Anterior cingulate cortex (tissue), 58 donors: Measurements from ENCODE around the gene OR8G5.
A peak's percentile ranks its signal among the peaks of the same experiment; 100 is the strongest.

ENCODE experiments used
- DNase-seq, 58 donors: peaks; one replicate each; lab custom pipeline; 2025; lab: John Stamatoyannopoulos, UW

OR8G5 gene

GRCh38 chr11:124278261-124278660 is 22.1 kb downstream of the OR8G5 start:
- no peak for DNase-seq

GRCh38 chr11:124285610-124286344 is 29.6 kb downstream of the OR8G5 start:
- DNase-seq = no peak

GRCh38 chr11:124294687-124295086 is 38.5 kb downstream of the OR8G5 start:
- DNase-seq = no peak

- no peak for DNase-seq
Measured at GRCh38 chr11:124296016-124296415, 39.8 kb downstream of the OR8G5 start.

GRCh38 chr11:124297921-124298320 is 41.7 kb downstream of the OR8G5 start:
- no peak for DNase-seq

GRCh38 chr11:124301548-124301947 is 45.4 kb downstream of the OR8G5 start:
- DNase-seq = peak in 1 of 58 donors; percentile 13

GRCh38 chr11:124302347-124303125 is 46.4 kb downstream of the OR8G5 start:
- no peak for DNase-seq

- no peak for DNase-seq
Measured at GRCh38 chr11:124307093-124307492, 50.9 kb downstream of the OR8G5 start.

GRCh38 chr11:124310721-124311120 is 54.5 kb downstream of the OR8G5 start:
- no peak for DNase-seq

- DNase-seq = no peak
Measured at GRCh38 chr11:124311269-124311668, 55.1 kb downstream of the OR8G5 start.

- DNase-seq = no peak
Measured at GRCh38 chr11:124311670-124312069, 55.5 kb downstream of the OR8G5 start.

GRCh38 chr11:124313131-124313530 is 57.0 kb downstream of the OR8G5 start:
- no peak for DNase-seq

GRCh38 chr11:124313849-124314248 is 57.7 kb downstream of the OR8G5 start, which contains the start of gene OR8D1:
OR8D1 (minus strand) TSS chr11:124313949; CDS start chr11:124310766, 3,183 bp downstream.
- no peak for DNase-seq

GRCh38 chr11:124315052-124315451 is 58.9 kb downstream of the OR8G5 start:
- no peak for DNase-seq
